Bronchial epithelial cell (primary cell): ENCODE data around the gene IQGAP1. TPM values are rescaled to one million over a fixed set of nuclear protein-coding genes. Genes with fewer than 3 reads are reported as not detected.
"Not testable (repeated sequence)": the region's sequence is repeated elsewhere in the genome, so short reads cannot be mapped to it uniquely, and the experiment has no call there.

ENCODE experiments used
- DNase-seq: peaks from one replicate; pipeline ENCODE4 v3.0.0-alpha.2; 2010; ENCODE audit warnings: low read depth
- FAIRE-seq: peaks from 2 replicates; lab custom pipeline; 2011; peaks lifted over from hg19 to GRCh38; lab: Jason Lieb, UNC
- H3K27me3 ChIP-seq: 2 replicates; pipeline ENCODE4 v1.5.1; 2011; ENCODE audit warnings: low read length; ENCODE audit not compliant: control insufficient read depth, insufficient read depth
- H3K36me3 ChIP-seq: 2 replicates; pipeline ENCODE4 v1.5.1; 2011; ENCODE audit warnings: low read length; ENCODE audit not compliant: control insufficient read depth, insufficient read depth
- H3K4me3 ChIP-seq: 2 replicates; pipeline ENCODE4 v1.5.1; 2011; ENCODE audit warnings: mild to moderate bottlenecking, low read depth, low read length, control low read depth
- CTCF ChIP-seq: IDR thresholded peaks from 2 replicates; pipeline ENCODE4 v1.5.1; 2011; ENCODE audit warnings: mild to moderate bottlenecking, moderate library complexity, low read length, control low read depth, inconsistent platforms; ENCODE audit not compliant: insufficient read depth, severe bottlenecking
- total RNA-seq: library from RNA; depleted of rRNA; stranded (reverse); fragments of >200 nt; gene quantifications from 2 replicates; pipeline ENCODE4 v1.2.1, GENCODE V29; 2014

Gene IQGAP1
- total RNA-seq, 1 donor from 2014 or later: 163 TPM

- Histone ChIP-seq H3K4me3 (no peak overlapping the region), H3K36me3 (peaks cover 18% of the 10 kb centered on the region), H3K27me3 (no peaks in the 10 kb centered on the region)
- FAIRE-seq: no peak
- no peak for TF ChIP-seq CTCF
- DNase-seq: no peak
These were observed 108.7 kb downstream of the IQGAP1 start for GRCh38 chr15:90496791-90497190.

- Histone ChIP-seq H3K4me3 (no peak overlapping the region), H3K27me3 (no peaks in the 10 kb centered on the region), H3K36me3 (peaks cover 18% of the 10 kb centered on the region)
- no peak for TF ChIP-seq CTCF
- FAIRE-seq (no peak), DNase-seq (no peak)
These were observed 109.3 kb downstream of the IQGAP1 start for GRCh38 chr15:90497376-90497775.

DNA sequence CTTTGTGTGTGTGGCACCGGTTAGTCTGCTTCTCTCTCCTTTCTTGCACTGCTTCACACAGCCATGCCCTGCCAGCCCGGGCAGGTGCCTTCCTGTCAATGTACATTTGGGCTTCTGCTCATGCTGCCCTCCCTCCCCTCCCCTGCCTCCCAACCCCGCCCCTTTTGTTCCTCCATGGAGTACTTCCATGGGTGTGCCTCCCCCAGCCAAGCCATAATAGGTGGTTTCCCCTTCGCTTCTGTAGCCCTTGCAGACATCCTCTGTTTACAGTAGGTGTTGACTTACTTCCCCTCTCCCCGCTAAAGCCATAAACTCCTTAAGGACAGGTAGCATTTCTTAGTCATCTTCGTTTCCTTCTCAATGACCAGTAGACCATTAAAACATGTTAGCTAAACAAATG, 109.9 kb downstream of the IQGAP1 start:
- TF ChIP-seq CTCF: no peak
- H3K27me3 ChIP-seq: no peaks in the 10 kb centered on the region
- peaks cover 17% of the 10 kb centered on the region for H3K36me3 ChIP-seq
- no peak for FAIRE-seq
- DNase-seq: peak; percentile 73
- H3K4me3 ChIP-seq: no peak overlapping the region

GRCh38 chr15:90500171-90500570, 112.1 kb downstream of the IQGAP1 start:
- H3K36me3 ChIP-seq: peaks cover 11% of the 10 kb centered on the region
- TF ChIP-seq CTCF: no peak

DNA sequence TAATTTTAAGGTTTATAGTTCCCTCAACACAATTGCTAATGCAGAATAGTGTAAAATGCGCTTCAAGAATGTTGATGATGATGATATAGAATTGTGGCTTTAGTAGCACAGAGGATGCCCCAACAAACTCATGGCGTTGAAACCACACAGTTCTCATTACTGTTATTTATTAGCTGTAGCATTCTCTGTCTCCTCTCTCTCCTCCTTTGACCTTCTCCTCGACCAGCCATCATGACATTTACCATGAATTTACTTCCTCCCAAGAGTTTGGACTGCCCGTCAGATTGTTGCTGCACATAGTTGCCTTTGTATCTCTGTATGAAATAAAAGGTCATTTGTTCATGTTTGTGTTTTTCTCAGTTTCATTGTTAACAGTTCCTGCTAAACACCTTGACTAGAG, 113.9 kb downstream of the IQGAP1 start:
- no peak for DNase-seq
- no peaks in the 10 kb centered on the region for H3K27me3 ChIP-seq
- TF ChIP-seq CTCF: no peak
- H3K36me3 ChIP-seq: peaks cover 10% of the 10 kb centered on the region
- FAIRE-seq: no peak
- H3K4me3 ChIP-seq: no peak overlapping the region

More at GRCh38 chr15:90500171-90500570, 112.1 kb downstream of the IQGAP1 start:
- DNase-seq (no peak), FAIRE-seq (no peak)
- Histone ChIP-seq H3K27me3 (no peaks in the 10 kb centered on the region), H3K4me3 (no peak overlapping the region)

GRCh38 chr15:90510781-90511180, 122.7 kb downstream of the IQGAP1 start:
- H3K27me3 ChIP-seq, H3K4me3 ChIP-seq, H3K36me3 ChIP-seq, DNase-seq, FAIRE-seq: not testable (repeated sequence)

GRCh38 chr15:90511211-90511618, 123.2 kb downstream of the IQGAP1 start:
- DNase-seq, FAIRE-seq, H3K36me3 ChIP-seq, H3K27me3 ChIP-seq, H3K4me3 ChIP-seq: not testable (repeated sequence)
